ENCODE results near the gene BPIFB6. TPM values are rescaled to one million over a fixed set of nuclear protein-coding genes. Genes with fewer than 3 reads are reported as not detected.

BPIFB6 gene
- total RNA-seq, 1 experiment from 2014 or later = not detected

DNA sequence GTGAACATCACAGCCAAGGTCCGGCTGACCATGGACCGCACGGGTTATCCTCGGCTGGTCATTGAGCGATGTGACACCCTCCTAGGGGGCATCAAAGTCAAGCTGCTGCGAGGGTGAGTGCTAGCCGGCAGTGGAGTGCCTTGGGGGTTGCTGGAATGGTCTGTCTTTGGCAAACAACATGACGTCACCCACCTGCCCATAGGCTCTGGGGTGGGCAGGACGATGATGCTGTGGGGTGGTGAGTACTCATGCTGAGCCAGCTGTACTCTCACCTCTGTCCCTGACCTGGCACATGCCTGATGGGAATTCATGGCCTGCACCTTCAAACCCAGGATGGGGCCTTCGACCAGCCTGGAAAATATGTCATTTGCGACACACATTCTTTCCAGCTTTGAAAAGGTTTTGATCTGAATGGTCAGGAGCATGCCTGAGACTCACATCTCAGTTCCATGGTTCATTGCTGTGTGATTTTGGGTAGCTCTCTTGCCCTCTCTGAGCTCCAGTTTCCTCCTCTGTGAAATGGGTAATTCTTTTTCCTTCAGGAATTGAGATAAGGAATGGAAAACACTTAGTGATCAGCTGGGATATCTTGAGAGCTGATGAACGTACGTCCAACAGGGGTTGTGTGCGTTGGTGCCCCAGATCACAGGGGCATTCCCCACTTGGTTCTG is 54.7 kb downstream of the BPIFB6 start:
- in situ Hi-C loops (cut with HindIII; ENCODE audit: low pct_unique_long_range_greater_than_20kb, low sequenced_read_pairs) (no loop called here), intact Hi-C loops (cut with micrococcal nuclease; ENCODE audit: unreplicated experiment) (no loop called here)
- Histone ChIP-seq H3K4me3 (ENCODE audit: low read depth in 2 of 2, low read length in 2 of 2) (no peak overlapping the region), H3K36me3 (ENCODE audit: control insufficient read depth, insufficient read depth, low read length) (no peaks in the 10 kb centered on the region), H3K4me1 (ENCODE audit: control insufficient read depth, insufficient read depth, low read length) (no peaks in the 10 kb centered on the region), H3K9me3 (ENCODE audit: control insufficient read depth, insufficient read depth, low read depth, low read length) (no peaks in the 10 kb centered on the region), H3K27me3 (ENCODE audit: control insufficient read depth, insufficient read depth, low read length) (no peaks in the 10 kb centered on the region), H3K27ac (ENCODE audit: low read length) (no peak overlapping the region)
- ChIA-PET POLR2A (no interaction called here), CTCF (no interaction called here)
- TF ChIP-seq POLR2AphosphoS5 (IDR thresholded peaks at IDR 0.05; ENCODE audit: low read depth, low read length) (no peak), REST (IDR thresholded peaks at IDR 0.05; ENCODE audit: insufficient read depth in 1 of 2, low read depth in 2 of 2, low read length in 1 of 2) (no peak), CTCF (IDR thresholded peaks at IDR 0.05) (no peak), TCF7L2 (IDR thresholded peaks at IDR 0.05; ENCODE audit: low read depth, low read length) (no peak), SIN3A (IDR thresholded peaks at IDR 0.05; ENCODE audit: borderline replicate concordance, insufficient read depth, low read depth, low read length) (no peak)
- no peak for ATAC-seq
- no peak for DNase-seq (ENCODE audit: low read depth, low spot score)
- BruUV-seq (replicated peaks) = no TSS peak

- TF ChIP-seq REST (IDR thresholded peaks at IDR 0.05; ENCODE audit: insufficient read depth in 1 of 2, low read depth in 2 of 2, low read length in 1 of 2) = no peak
- TF ChIP-seq SIN3A (IDR thresholded peaks at IDR 0.05; ENCODE audit: borderline replicate concordance, insufficient read depth, low read depth, low read length) = no peak
- TF ChIP-seq TCF7L2 (IDR thresholded peaks at IDR 0.05; ENCODE audit: low read depth, low read length) = no peak
- no peak for TF ChIP-seq CTCF (IDR thresholded peaks at IDR 0.05)
- TF ChIP-seq POLR2AphosphoS5 (IDR thresholded peaks at IDR 0.05; ENCODE audit: low read depth, low read length) = no peak
- no TSS peak for BruUV-seq (replicated peaks)
- no peak for DNase-seq (ENCODE audit: low read depth, low spot score)
- H3K36me3 ChIP-seq (ENCODE audit: control insufficient read depth, insufficient read depth, low read length) = no peaks in the 10 kb centered on the region
- no peak overlapping the region for H3K27ac ChIP-seq (ENCODE audit: low read length)
- no peaks in the 10 kb centered on the region for H3K4me1 ChIP-seq (ENCODE audit: control insufficient read depth, insufficient read depth, low read length)
- intact Hi-C loops (cut with micrococcal nuclease; ENCODE audit: unreplicated experiment) = no loop called here
- ChIA-PET CTCF (interaction anchor here (0.7 kb wide), 1 partner anchor 302 kb away, joined by 3 read pairs; no protein-coding TSS in a partner anchor), POLR2A (no interaction called here)
- H3K4me3 ChIP-seq (ENCODE audit: low read depth in 2 of 2, low read length in 2 of 2) = no peak overlapping the region
- H3K9me3 ChIP-seq (ENCODE audit: control insufficient read depth, insufficient read depth, low read depth, low read length) = no peaks in the 10 kb centered on the region
- in situ Hi-C loops (cut with HindIII; ENCODE audit: low pct_unique_long_range_greater_than_20kb, low sequenced_read_pairs) = no loop called here
- no peak for ATAC-seq
- no peaks in the 10 kb centered on the region for H3K27me3 ChIP-seq (ENCODE audit: control insufficient read depth, insufficient read depth, low read length)
Measured at GRCh38 chr20:33091147-33091546, 59.7 kb downstream of the BPIFB6 start.

Measured in Panc1 (cell line).